Activated CD8-positive, alpha-beta memory T cell treated with anti-CD3 and anti-CD28 coated beads, Interleukin-2, amount 50 U/mL, for 4 hours (primary cell): Measurements from ENCODE around the gene NEK8.
A peak's percentile ranks its signal among the peaks of the same experiment; 100 is the strongest.
"Not testable (repeated sequence)": the region's sequence is repeated elsewhere in the genome, so short reads cannot be mapped to it uniquely, and the experiment has no call there.

Source experiments
- DNase-seq: peaks from one replicate; pipeline ENCODE4 v3.0.0-alpha.2; 2020

The NEK8 gene

GRCh38 chr17:28710861-28711722 is 17.5 kb upstream of the NEK8 start:
- peak; percentile 88 for DNase-seq

- peak; percentile 42 for DNase-seq
Observed at GRCh38 chr17:28711723-28712031, 16.9 kb upstream of the NEK8 start, which contains the start of gene PROCA1. Gene PROCA1, minus strand, starts transcription at chr17:28711888. Its CDS starts 228 bp downstream, at chr17:28711660.

- DNase-seq: peak; percentile 61
Observed at GRCh38 chr17:28712032-28712704, 16.4 kb upstream of the NEK8 start.

- DNase-seq: no peak
Observed at GRCh38 chr17:28712705-28713415, 15.7 kb upstream of the NEK8 start.

GRCh38 chr17:28714281-28714680 is 14.3 kb upstream of the NEK8 start:
- DNase-seq: no peak

GRCh38 chr17:28715217-28715616 is 13.4 kb upstream of the NEK8 start:
- no peak for DNase-seq

GRCh38 chr17:28716740-28717577 is 11.6 kb upstream of the NEK8 start:
- no peak for DNase-seq

GRCh38 chr17:28717578-28718332 is 10.8 kb upstream of the NEK8 start, which contains the start of gene RAB34:
Gene RAB34, minus strand, starts transcription at chr17:28717868. Its CDS starts 602 bp downstream, at chr17:28717266.
- DNase-seq: no peak

GRCh38 chr17:28718333-28719020 is 10.1 kb upstream of the NEK8 start:
- no peak for DNase-seq

GRCh38 chr17:28719021-28719433 is 9.6 kb upstream of the NEK8 start:
- no peak for DNase-seq

GRCh38 chr17:28720247-28720996 is 8.2 kb upstream of the NEK8 start:
- DNase-seq: peak; percentile 34

GRCh38 chr17:28720997-28721329 is 7.6 kb upstream of the NEK8 start:
- not testable (repeated sequence) for DNase-seq

GRCh38 chr17:28722417-28723158 is 6.0 kb upstream of the NEK8 start:
- no peak for DNase-seq

GRCh38 chr17:28723159-28723835 is 5.3 kb upstream of the NEK8 start:
- DNase-seq: no peak

GRCh38 chr17:28723836-28724499 is 4.6 kb upstream of the NEK8 start:
- DNase-seq: not testable (repeated sequence)

- no peak for DNase-seq
Observed at GRCh38 chr17:28724500-28725165, 4.0 kb upstream of the NEK8 start.

- DNase-seq: no peak
Observed at GRCh38 chr17:28725166-28725659, 3.4 kb upstream of the NEK8 start.
